ENCODE results near the gene SPTBN5. TPM values are rescaled to one million over a fixed set of nuclear protein-coding genes. Genes with fewer than 3 reads are reported as not detected.

SPTBN5 gene
- total and polyA plus RNA-seq, 10 of the 15 experiments (the other 5 are each of a cell fraction or from before 2014, with no cell fraction given), result under 0.01 to 0.18 (median 0.04) TPM; not detected in 4

- RAD21 ChIA-PET (ENCODE audit: unreplicated experiment), result interaction anchor here (0.9 kb wide), 1 partner anchor 48 kb away, joined by 3 read pairs; no protein-coding TSS in a partner anchor
- Histone ChIP-seq H4K20me1 (ENCODE audit: control insufficient read depth, insufficient read depth) (no peaks in the 10 kb centered on the region; the same call in 1 of the 2 replicates), H2AFZ (ENCODE audit: control insufficient read depth, low read depth, low read length) (no peak overlapping the region), H3K36me3 (ENCODE audit: control insufficient read depth in 2 of 2, insufficient read depth in 2 of 2, low read length in 1 of 2) (peaks cover 19 to 33% of the 10 kb centered on the region in 2 experiments), H3K4me1 (ENCODE audit: control insufficient read depth, insufficient read depth, low read length) (peaks cover 21% of the 10 kb centered on the region), H3K79me2 (ENCODE audit: control insufficient read depth, insufficient read depth, low read length) (peaks cover 18% of the 10 kb centered on the region), H3K4me3 (no peak overlapping the region), H3K27ac (ENCODE audit: control insufficient read depth, insufficient read depth) (no peak overlapping the region), H3K9me3 (replicated peaks; ENCODE audit: control insufficient read depth, insufficient read depth, low read length) (no peaks in the 10 kb centered on the region), H3K9ac (ENCODE audit: control insufficient read depth, insufficient read depth, low read length) (no peak overlapping the region), H3K4me2 (ENCODE audit: control insufficient read depth, insufficient read depth) (no peak overlapping the region), H3K27me3 (replicated peaks in 1 of 2; ENCODE audit: control insufficient read depth in 2 of 2, insufficient read depth in 2 of 2, low read length in 1 of 2) (no peaks in the 10 kb centered on the region)
- BruUV-seq (replicated peaks), result no TSS peak
- POLR2A ChIA-PET, result interaction anchor here (1.0 kb wide), 1 partner anchor 50 kb away, joined by 3 read pairs; the partner anchor contains the start of gene EHD4
- CTCF ChIA-PET, result interaction anchor here (0.7 to 4.4 kb wide), 2 partner anchors 17 to 34 kb away, joined by 3 to 16 read pairs; no protein-coding TSS in a partner anchor
- no peak for FAIRE-seq
- no peak for ATAC-seq
- SMC1A ChIA-PET (ENCODE audit: uncharacterized antibody, unreplicated experiment), result interaction anchor here (1.3 kb wide), 1 partner anchor 15 kb away, joined by 3 read pairs; no protein-coding TSS in a partner anchor
- WGBS (ENCODE audit: insufficient coverage, insufficient replicate concordance, low lambda C conversion rate, missing lambda C conversion rate), result 79% methylated on average over 9 of the region's 9 CpGs
- intact Hi-C loops (cut with micrococcal nuclease; ENCODE audit: unreplicated experiment) (no loop called here), in situ Hi-C loops (cut with MboI) (no loop called here)
- DNase-seq (ENCODE audit: low read depth, low spot score), result no peak
- no peak for TF ChIP-seq JUNB (IDR thresholded peaks at IDR 0.05)
- TF ChIP-seq, protein P1, sequence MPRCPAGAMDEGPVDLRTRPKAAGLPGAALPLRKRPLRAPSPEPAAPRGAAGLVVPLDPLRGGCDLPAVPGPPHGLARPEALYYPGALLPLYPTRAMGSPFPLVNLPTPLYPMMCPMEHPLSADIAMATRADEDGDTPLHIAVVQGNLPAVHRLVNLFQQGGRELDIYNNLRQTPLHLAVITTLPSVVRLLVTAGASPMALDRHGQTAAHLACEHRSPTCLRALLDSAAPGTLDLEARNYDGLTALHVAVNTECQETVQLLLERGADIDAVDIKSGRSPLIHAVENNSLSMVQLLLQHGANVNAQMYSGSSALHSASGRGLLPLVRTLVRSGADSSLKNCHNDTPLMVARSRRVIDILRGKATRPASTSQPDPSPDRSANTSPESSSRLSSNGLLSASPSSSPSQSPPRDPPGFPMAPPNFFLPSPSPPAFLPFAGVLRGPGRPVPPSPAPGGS (IDR thresholded peaks at IDR 0.05; ENCODE audit: borderline replicate concordance, insufficient read depth, low read depth, low read length, poor library complexity, severe bottlenecking), result no peak
These were observed 28.5 kb upstream of the SPTBN5 start for GRCh38 chr15:41922353-41922752.

GRCh38 chr15:41921639-41922038 lies 27.8 kb upstream of the SPTBN5 start:
- no peak overlapping the region for H3K4me3 ChIP-seq
- H3K36me3 ChIP-seq (ENCODE audit: control insufficient read depth in 2 of 2, insufficient read depth in 2 of 2, low read length in 1 of 2), result peaks cover 21 to 33% of the 10 kb centered on the region in 2 experiments
- no TSS peak for BruUV-seq (replicated peaks)
- no peaks in the 10 kb centered on the region; the same call in 1 of the 2 replicates for H4K20me1 ChIP-seq (ENCODE audit: control insufficient read depth, insufficient read depth)
- WGBS (ENCODE audit: insufficient coverage, insufficient replicate concordance, low lambda C conversion rate, missing lambda C conversion rate), result 99% methylated on average over 5 of the region's 5 CpGs
- ChIA-PET SMC1A (ENCODE audit: uncharacterized antibody, unreplicated experiment) (interaction anchor here (1.3 kb wide), 1 partner anchor 16 kb away, joined by 3 read pairs; no protein-coding TSS in a partner anchor), CTCF (interaction anchor here (0.7 to 4.4 kb wide), 2 partner anchors 17 to 33 kb away, joined by 3 to 16 read pairs; no protein-coding TSS in a partner anchor), RAD21 (ENCODE audit: unreplicated experiment) (no interaction called here), POLR2A (interaction anchor here (1.0 kb wide), 1 partner anchor 51 kb away, joined by 3 read pairs; the partner anchor contains the start of gene EHD4)
- no peak overlapping the region for H3K9ac ChIP-seq (ENCODE audit: control insufficient read depth, insufficient read depth, low read length)
- H3K9me3 ChIP-seq (replicated peaks; ENCODE audit: control insufficient read depth, insufficient read depth, low read length), result no peaks in the 10 kb centered on the region
- H3K4me2 ChIP-seq (ENCODE audit: control insufficient read depth, insufficient read depth), result no peak overlapping the region
- no peak overlapping the region for H3K27ac ChIP-seq (ENCODE audit: control insufficient read depth, insufficient read depth)
- FAIRE-seq, result no peak
- no peak for DNase-seq (ENCODE audit: low read depth, low spot score)
- no peaks in the 10 kb centered on the region for H3K27me3 ChIP-seq (replicated peaks in 1 of 2; ENCODE audit: control insufficient read depth in 2 of 2, insufficient read depth in 2 of 2, low read length in 1 of 2)
- peaks cover 16% of the 10 kb centered on the region for H3K4me1 ChIP-seq (ENCODE audit: control insufficient read depth, insufficient read depth, low read length)
- in situ Hi-C loops (cut with MboI) (no loop called here), intact Hi-C loops (cut with micrococcal nuclease; ENCODE audit: unreplicated experiment) (no loop called here)
- ATAC-seq, result no peak
- no peak overlapping the region for H2AFZ ChIP-seq (ENCODE audit: control insufficient read depth, low read depth, low read length)
- H3K79me2 ChIP-seq (ENCODE audit: control insufficient read depth, insufficient read depth, low read length), result peaks cover 12% of the 10 kb centered on the region
- no peak for TF ChIP-seq BRCA1 (IDR thresholded peaks at IDR 0.05; ENCODE audit: low read depth, low read length)
- TF ChIP-seq KLF5 (IDR thresholded peaks at IDR 0.05; ENCODE audit: partially characterized antibody), result no peak
- TF ChIP-seq CREM (IDR thresholded peaks at IDR 0.05; ENCODE audit: low read depth), result no peak
- no peak for TF ChIP-seq NBN (IDR thresholded peaks at IDR 0.05)
- no peak for TF ChIP-seq POLR2AphosphoS5 (IDR thresholded peaks at IDR 0.05; ENCODE audit: low read length)
- TF ChIP-seq SUPT20H (IDR thresholded peaks at IDR 0.05; ENCODE audit: borderline replicate concordance, control insufficient read depth, low read depth, low read length), result no peak
- TF ChIP-seq WRNIP1 (IDR thresholded peaks at IDR 0.05; ENCODE audit: borderline replicate concordance, low read depth, low read length), result no peak
- TF ChIP-seq POLR2AphosphoS2 (IDR thresholded peaks at IDR 0.05; ENCODE audit: low read depth, low read length), result no peak
- TF ChIP-seq MLLT1 (IDR thresholded peaks at IDR 0.05), result no peak
- TF ChIP-seq SREBF1 (IDR thresholded peaks at IDR 0.05; ENCODE audit: low read length), result no peak
- TF ChIP-seq RB1 (IDR thresholded peaks at IDR 0.05; ENCODE audit: borderline replicate concordance), result no peak
- TF ChIP-seq ZNF274 (IDR thresholded peaks at IDR 0.05; ENCODE audit: insufficient read depth, insufficient read length), result no peak

All from GM12878 (cell line).